Activated CD8-positive, alpha-beta memory T cell treated with anti-CD3 and anti-CD28 coated beads, Interleukin-2, amount 10 ng/mL, durations not matched to agents 7 days and 5 days (primary cell): Measurements from ENCODE around the gene SMG7. TPM values are rescaled to one million over a fixed set of nuclear protein-coding genes. Genes with fewer than 3 reads are reported as not detected.

ENCODE experiments used
- ATAC-seq: fragments of 150-1000 bp; cut with Tn5 transposase; one replicate; pipeline ENCODE4 v1.10.0; 2021; ENCODE audit warnings: moderate library complexity
- CTCF ChIA-PET: fragments of 350-600 bp; sonication (Branson Sonifier 250); formaldehyde crosslinking; loops from one replicate; lab custom pipeline; 2021; ENCODE audit warnings: antibody characterized with exemption; lab: Charles Lee
- DNase-seq: peaks from one replicate; pipeline ENCODE4 v3.0.0-alpha.2; 2020
- H3K27ac Mint-ChIP-seq: one replicate; pipeline ENCODE4 v1.8.0; 2021; ENCODE audit warnings: mild to moderate bottlenecking, mixed read lengths
- H3K27me3 Mint-ChIP-seq: one replicate; pipeline ENCODE4 v1.8.0; 2021; ENCODE audit warnings: mixed read lengths
- H3K36me3 Mint-ChIP-seq: one replicate; pipeline ENCODE4 v1.8.0; 2021; ENCODE audit warnings: mild to moderate bottlenecking, mixed read lengths
- H3K4me1 Mint-ChIP-seq: one replicate; pipeline ENCODE4 v1.8.0; 2021; ENCODE audit warnings: mixed read lengths
- H3K4me3 Mint-ChIP-seq: one replicate; pipeline ENCODE4 v1.8.0; 2021; ENCODE audit warnings: mild to moderate bottlenecking, moderate library complexity, mixed read lengths
- H3K9me3 Mint-ChIP-seq: one replicate; pipeline ENCODE4 v1.8.0; 2022; ENCODE audit warnings: low read depth, mixed read lengths
- total RNA-seq, 2 experiments: library from RNA; stranded (reverse); gene quantifications; one replicate each; pipeline ENCODE4 v1.2.3, GENCODE V29; 2021

The SMG7 gene
- total RNA-seq, 2 experiments from 2014 or later = 80.2 to 87.8 TPM

DNA sequence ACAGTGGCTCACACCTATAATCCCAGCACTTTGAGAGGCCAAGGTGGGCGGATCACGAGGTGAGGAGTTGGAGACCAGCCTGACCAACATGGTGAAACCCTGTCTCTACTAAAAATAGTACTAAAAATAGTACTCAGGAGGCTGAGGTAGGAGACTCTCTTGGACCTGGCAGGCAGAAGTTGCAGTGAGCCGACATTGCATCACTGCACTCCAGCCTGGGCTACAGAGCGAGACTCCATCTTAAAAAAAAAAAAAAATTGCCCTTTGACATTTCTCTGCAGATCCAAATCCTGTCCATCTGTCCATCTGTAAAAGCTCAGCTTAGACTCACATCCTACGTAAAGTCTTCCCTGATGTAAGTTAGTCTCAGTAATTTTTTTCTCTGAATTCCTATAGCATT lies 124.2 kb downstream of the SMG7 start:
- CTCF ChIA-PET = no interaction called here
- ATAC-seq (no peak), DNase-seq (no peak)
- Mint-ChIP-seq H3K4me1 (peaks cover 15% of the 10 kb centered on the region), H3K27me3 (peaks cover 8% of the 10 kb centered on the region), H3K4me3 (no peak overlapping the region), H3K27ac (no peak overlapping the region), H3K36me3 (peaks cover 1% of the 10 kb centered on the region), H3K9me3 (no peaks in the 10 kb centered on the region)

DNA sequence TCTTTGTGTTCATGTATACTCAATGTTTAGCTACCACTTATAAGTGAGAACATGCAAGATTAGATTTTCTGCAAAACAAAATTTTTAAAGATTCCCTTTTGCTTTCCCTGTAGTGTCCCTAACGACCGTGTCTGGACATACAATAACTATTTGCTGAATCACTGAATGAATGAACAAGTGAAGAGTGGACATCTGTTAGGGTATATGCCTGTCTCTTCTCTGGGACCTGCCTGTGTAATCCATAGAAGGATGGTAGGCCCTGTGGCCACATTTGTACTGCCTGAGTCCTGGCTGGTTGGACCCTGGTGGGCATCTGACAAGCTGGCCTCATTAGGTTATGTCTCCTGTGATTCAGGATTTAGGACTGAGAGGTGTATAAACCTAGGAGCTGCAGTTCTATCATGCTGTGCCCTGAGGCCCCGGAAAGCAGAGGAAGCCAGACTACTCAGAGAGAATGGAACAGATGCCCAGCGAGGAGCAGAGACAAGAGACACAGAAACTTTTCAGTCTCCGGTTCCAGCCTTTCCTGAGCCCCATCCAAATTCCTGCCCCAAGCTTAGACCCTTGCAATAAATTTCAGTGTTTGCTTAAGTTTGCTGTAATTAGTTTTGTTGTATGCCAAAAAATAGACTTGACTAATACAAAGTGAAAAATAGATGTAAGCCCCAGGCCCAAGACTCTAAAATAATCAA lies 125.5 kb downstream of the SMG7 start:
- Mint-ChIP-seq H3K4me3 (no peak overlapping the region), H3K27me3 (peaks cover 8% of the 10 kb centered on the region), H3K9me3 (no peaks in the 10 kb centered on the region), H3K27ac (no peak overlapping the region), H3K4me1 (peaks cover 15% of the 10 kb centered on the region), H3K36me3 (peaks cover 1% of the 10 kb centered on the region)
- CTCF ChIA-PET = no interaction called here
- ATAC-seq = no peak
- no peak for DNase-seq

DNA sequence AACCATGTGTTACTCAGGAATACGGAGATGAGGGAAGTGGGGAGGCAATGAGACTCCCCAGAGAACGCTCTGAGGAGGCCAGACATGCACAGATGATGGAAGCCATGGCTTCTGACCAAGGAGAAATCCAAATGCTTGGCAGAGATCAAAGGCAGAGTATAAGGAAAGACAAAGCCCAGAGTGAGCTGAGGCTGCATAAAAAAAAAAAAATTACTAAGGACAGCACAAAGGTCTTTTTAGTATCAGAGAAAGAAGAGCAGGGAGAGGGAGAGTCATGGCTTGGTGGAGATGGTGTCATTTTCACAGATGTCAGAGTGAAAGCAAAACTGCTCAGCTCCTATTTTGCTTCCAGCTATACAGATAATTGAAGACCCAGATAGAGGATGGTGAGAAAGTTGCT lies 126.1 kb downstream of the SMG7 start:
- H3K4me1 Mint-ChIP-seq = peaks cover 10% of the 10 kb centered on the region
- H3K9me3 Mint-ChIP-seq = no peaks in the 10 kb centered on the region
- H3K36me3 Mint-ChIP-seq = peaks cover 1% of the 10 kb centered on the region
- H3K27ac Mint-ChIP-seq = peak overlapping the region; percentile 37
- DNase-seq (no peak), ATAC-seq (peak; percentile 68)
- peaks cover 12% of the 10 kb centered on the region for H3K27me3 Mint-ChIP-seq
- CTCF ChIA-PET = no interaction called here
- no peak overlapping the region for H3K4me3 Mint-ChIP-seq

DNA sequence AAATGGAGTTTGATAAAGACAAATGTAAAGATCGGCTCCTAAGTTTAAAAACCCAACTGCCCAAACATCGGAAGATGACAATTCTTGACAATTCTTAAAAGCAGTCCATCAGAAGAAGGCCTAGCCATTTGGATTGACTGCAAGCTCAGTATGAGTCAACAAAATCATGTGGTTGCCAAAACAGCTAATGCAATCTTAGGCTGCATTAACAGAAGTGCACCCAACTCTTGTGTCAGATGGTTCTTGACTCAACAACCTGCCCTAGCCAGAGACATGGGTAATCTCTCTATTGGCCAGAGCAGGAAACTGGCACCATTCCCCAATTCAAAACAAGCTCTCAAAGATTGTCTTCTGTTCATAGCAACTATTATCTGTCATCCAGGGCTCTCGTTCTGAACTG lies 127.8 kb downstream of the SMG7 start:
- no peak overlapping the region for H3K27ac Mint-ChIP-seq
- peaks cover 19% of the 10 kb centered on the region for H3K27me3 Mint-ChIP-seq
- peaks cover 20% of the 10 kb centered on the region for H3K4me1 Mint-ChIP-seq
- no peak overlapping the region for H3K4me3 Mint-ChIP-seq
- peaks cover 1% of the 10 kb centered on the region for H3K36me3 Mint-ChIP-seq
- H3K9me3 Mint-ChIP-seq = no peaks in the 10 kb centered on the region
- CTCF ChIA-PET = interaction anchor here (1.2 kb wide), 1 partner anchor 11 kb away, joined by 3 read pairs; no protein-coding TSS in a partner anchor
- DNase-seq (no peak), ATAC-seq (no peak)

DNA sequence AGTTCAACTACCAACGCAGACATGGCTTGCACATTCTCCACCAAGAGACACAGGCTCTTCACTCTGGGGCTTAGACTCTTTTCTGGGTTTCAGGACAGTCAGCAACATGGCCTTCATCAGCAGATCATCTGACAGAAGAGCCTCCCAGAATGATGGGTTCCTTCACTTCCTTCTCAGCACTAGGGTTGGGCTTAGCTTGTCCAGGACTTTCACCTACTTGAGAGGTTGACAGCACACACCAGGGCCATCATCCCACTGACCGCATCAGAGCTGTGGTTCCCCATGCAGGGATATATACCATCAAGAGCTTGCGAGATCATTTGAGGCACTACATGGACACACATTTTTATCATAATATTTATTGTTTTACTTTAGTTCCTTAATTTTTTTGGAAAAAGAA lies 128.3 kb downstream of the SMG7 start:
- H3K36me3 Mint-ChIP-seq = peaks cover 1% of the 10 kb centered on the region
- peaks cover 21% of the 10 kb centered on the region for H3K4me1 Mint-ChIP-seq
- H3K27me3 Mint-ChIP-seq = peaks cover 20% of the 10 kb centered on the region
- H3K4me3 Mint-ChIP-seq = no peak overlapping the region
- CTCF ChIA-PET = interaction anchor here (1.2 kb wide), 1 partner anchor 10 kb away, joined by 3 read pairs; no protein-coding TSS in a partner anchor
- no peaks in the 10 kb centered on the region for H3K9me3 Mint-ChIP-seq
- ATAC-seq (no peak), DNase-seq (no peak)
- no peak overlapping the region for H3K27ac Mint-ChIP-seq

DNA sequence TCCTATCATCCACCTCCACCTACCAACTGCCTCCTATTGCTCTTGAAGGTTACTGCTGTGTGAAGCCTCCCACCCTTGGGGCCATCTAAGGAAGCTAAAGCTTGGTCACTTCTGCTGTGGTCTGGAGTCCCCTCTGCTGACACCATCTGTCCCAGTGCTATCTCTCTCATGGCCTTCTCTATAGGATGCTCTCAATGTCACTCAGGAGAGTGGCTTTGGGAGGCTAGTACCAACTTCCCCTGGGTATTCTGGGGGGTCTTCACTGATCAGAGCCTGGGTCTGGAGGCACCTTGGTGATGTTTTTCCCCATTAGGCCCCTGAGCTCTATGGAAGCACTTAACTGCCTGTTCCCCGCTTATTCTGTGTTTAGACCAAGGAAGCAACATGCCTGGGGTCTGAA lies 130.2 kb downstream of the SMG7 start:
- H3K4me1 Mint-ChIP-seq = peaks cover 21% of the 10 kb centered on the region

More for the DNA sequence above, 130.2 kb downstream of the SMG7 start:
- H3K4me3 Mint-ChIP-seq = no peak overlapping the region
- CTCF ChIA-PET = interaction anchor here (1.4 kb wide), 1 partner anchor 9 kb away, joined by 5 read pairs; no protein-coding TSS in a partner anchor
- no peak for DNase-seq
- peaks cover 1% of the 10 kb centered on the region for H3K36me3 Mint-ChIP-seq
- no peak overlapping the region for H3K27ac Mint-ChIP-seq
- no peaks in the 10 kb centered on the region for H3K9me3 Mint-ChIP-seq
- H3K27me3 Mint-ChIP-seq = peaks cover 18% of the 10 kb centered on the region
- ATAC-seq = no peak

Other genes with a start within 250 kb of the SMG7 start
- gene NMNAT2, start 54.1 kb upstream of the SMG7 start, total RNA-seq = not detected
- gene NCF2, start 118.0 kb downstream of the SMG7 start, total RNA-seq = 1 to 10 TPM; 6.0 to 9.8 TPM
- 100 to 1,000 TPM; 205 to 216 TPM for gene ARPC5, start 163.3 kb downstream of the SMG7 start, total RNA-seq
- not detected for gene APOBEC4, start 180.8 kb downstream of the SMG7 start, total RNA-seq